ENCODE data around the gene SLC2A10.

- TF ChIP-seq CTCF (IDR thresholded peaks at IDR 0.05; ENCODE audit: insufficient read depth, low read length, poor library complexity, severe bottlenecking) = no peak
- TF ChIP-seq EZH2phosphoT487 (conservative IDR thresholded peaks at IDR 0.05; ENCODE audit: low read length) = no peak
Measured at GRCh38 chr20:46739431-46740213, 30.2 kb downstream of the SLC2A10 start.
